ENCODE measurements around the gene IGF1R. TPM values are rescaled to one million over a fixed set of nuclear protein-coding genes. Genes with fewer than 3 reads are reported as not detected.

The IGF1R gene
- total and polyA plus RNA-seq, 2 of the 13 experiments (the other 11 are each of a cell fraction or from before 2014, with no cell fraction given): 15.9 to 18.4 TPM

GRCh38 chr15:98792117-98792516, 143.8 kb downstream of the IGF1R start (continued):
- no peak for TF ChIP-seq ZNF432 (CRISPR knock-in tag; IDR thresholded peaks at IDR 0.05; ENCODE audit: borderline replicate concordance)
- no peak for TF ChIP-seq ZFP62 (CRISPR knock-in tag; IDR thresholded peaks at IDR 0.05)
- TF ChIP-seq TAF15 (IDR thresholded peaks at IDR 0.05; ENCODE audit: low read depth, low read length, poor library complexity, severe bottlenecking): no peak
- TF ChIP-seq CSRNP1 (CRISPR knock-in tag; IDR thresholded peaks at IDR 0.05): no peak
- TF ChIP-seq SP140L (CRISPR knock-in tag; IDR thresholded peaks at IDR 0.05; ENCODE audit: borderline replicate concordance): no peak

GRCh38 chr15:98794211-98794610, 145.9 kb downstream of the IGF1R start:
- no peak overlapping the region for H3K27ac ChIP-seq (ENCODE audit: extremely low read length, insufficient read depth, low read length)
- H3K4me1 ChIP-seq (ENCODE audit: insufficient read depth, low read length): peaks cover 32% of the 10 kb centered on the region
- POLR2A ChIA-PET: no interaction called here
- no peak for TF ChIP-seq RXRB (CRISPR knock-in tag; IDR thresholded peaks at IDR 0.05; ENCODE audit: borderline replicate concordance)
- no peak for TF ChIP-seq PATZ1 (CRISPR knock-in tag; IDR thresholded peaks at IDR 0.05)
- TF ChIP-seq THRA (CRISPR knock-in tag; IDR thresholded peaks at IDR 0.05; ENCODE audit: borderline replicate concordance): no peak
- TF ChIP-seq ZBTB4 (CRISPR knock-in tag; IDR thresholded peaks at IDR 0.05; ENCODE audit: borderline replicate concordance): no peak
- TF ChIP-seq NBN (conservative IDR thresholded peaks at IDR 0.05): no peak
- TF ChIP-seq ZNF891 (CRISPR knock-in tag; IDR thresholded peaks at IDR 0.05): no peak
- TF ChIP-seq BCLAF1 (IDR thresholded peaks at IDR 0.05): no peak

More at GRCh38 chr15:98794211-98794610, 145.9 kb downstream of the IGF1R start:
- BruUV-seq (replicated peaks): no TSS peak
- Histone ChIP-seq H3K36me3 (replicated peaks in 1 of 2; ENCODE audit: control insufficient read depth in 1 of 2, insufficient read depth in 2 of 2, low read length in 2 of 2) (no peaks in the 10 kb centered on the region), H3K27me3 (ENCODE audit: control insufficient read depth in 1 of 2, insufficient read depth in 2 of 2, low read length in 2 of 2) (no peaks in the 10 kb centered on the region), H4K20me1 (ENCODE audit: insufficient read depth, low read length) (peaks cover 58% of the 10 kb centered on the region), H2AFZ (ENCODE audit: low read length) (no peak overlapping the region), H3K4me2 (ENCODE audit: low read depth, low read length) (no peak overlapping the region), H3K4me3 (replicated peaks in 1 of 3; ENCODE audit: insufficient read depth in 1 of 3, low read depth in 2 of 3, low read length in 3 of 3) (no peak overlapping the region), H3K79me2 (ENCODE audit: insufficient read depth, low read length) (peaks cover 68% of the 10 kb centered on the region), H3K9me3 (ENCODE audit: low read length) (no peaks in the 10 kb centered on the region), H3K9ac (ENCODE audit: insufficient read depth, low read depth, low read length) (no peak overlapping the region)
- CTCF ChIA-PET (ENCODE audit: low intra/inter-chr PET ratio, low total read pairs): no interaction called here
- no peak for FAIRE-seq
- no peak for DNase-seq (ENCODE audit: low spot score)
- intact Hi-C loops (cut with micrococcal nuclease; ENCODE audit: unreplicated experiment): no loop called here
- 95% methylated on average over 4 of the region's 4 CpGs for WGBS (ENCODE audit: low lambda C conversion rate)
- no peak for ATAC-seq
- in situ Hi-C loops (cut with HindIII; ENCODE audit: extremely low pct_ligation_motif_present, low pct_unique_long_range_greater_than_20kb): no loop called here
